Stomach (tissue), 9 donors: ENCODE data around the gene RLF. TPM values are rescaled to one million over a fixed set of nuclear protein-coding genes. Genes with fewer than 3 reads are reported as not detected.

ENCODE experiments used
- DNase-seq, 2 donors: peaks; one replicate each; pipeline versions ENCODE4 v3.0.0 to v3.0.0-alpha.2; 2013 to 2019
- H3K27ac ChIP-seq, 5 donors: fragments of 200-600 bp in 4 of 5; sonication (generic) in 4 of 5; one replicate each; pipeline ENCODE4 v1.5.1; 2013 to 2019; ENCODE audit warnings: mild to moderate bottlenecking in 1 of 5, moderate library complexity in 1 of 5
- H3K27me3 ChIP-seq, 3 donors: fragments of 200-600 bp; sonication (generic); one replicate each; pipeline ENCODE4 v1.5.1; 2017 to 2019; ENCODE audit warnings: mixed run types in 1 of 3
- H3K36me3 ChIP-seq, 4 donors: fragments of 200-600 bp; sonication (generic); 1 replicate in 3 of 4; 2 replicates in 1 of 4; pipeline ENCODE4 v1.5.1; 2016 to 2019
- H3K4me1 ChIP-seq, 4 donors: fragments of 200-600 bp; sonication (generic); one replicate each; pipeline ENCODE4 v1.5.1; 2016 to 2019
- H3K4me3 ChIP-seq, 4 donors: fragments of 200-600 bp; sonication (generic) in 3 of 4; one replicate each; pipeline ENCODE4 v1.5.1; 2016 to 2019; ENCODE audit warnings: mild to moderate bottlenecking in 1 of 4
- H3K9me3 ChIP-seq, 4 donors: fragments of 200-600 bp; sonication (generic); one replicate each; pipeline ENCODE4 v1.5.1; 2016 to 2019
- CTCF ChIP-seq, 7 experiments: fragments of 450-650 bp in 4 of 7; fragments of 200-600 bp in 3 of 7; sonication (generic) in 3 of 7; IDR thresholded peaks; one replicate each; pipeline ENCODE4 v1.5.1; 2016 to 2019; ENCODE audit warnings: antibody characterized with exemption in 7 of 7, control low read depth in 2 of 7, mild to moderate bottlenecking in 1 of 7
- EP300 ChIP-seq: sonication (generic); formaldehyde crosslinking; IDR thresholded peaks from one replicate; pipeline ENCODE4 v1.6.1; 2017; ENCODE audit warnings: antibody characterized with exemption
- POLR2A ChIP-seq, 4 donors: fragments of 450-650 bp; IDR thresholded peaks; one replicate each; pipeline ENCODE4 v1.6.1; 2016; ENCODE audit warnings: antibody characterized with exemption in 4 of 4, control low read depth in 2 of 4, mild to moderate bottlenecking in 1 of 4, moderate library complexity in 1 of 4
- POLR2AphosphoS5 ChIP-seq, 3 donors: sonication (generic); formaldehyde crosslinking; IDR thresholded peaks; one replicate each; pipeline ENCODE4 v1.6.1; 2016; ENCODE audit warnings: antibody characterized with exemption in 3 of 3
- WGBS, 5 donors: extraction: QIAGEN DNeasy Blood & Tissue Kit in 3 of 5; methylation state at CpG; one replicate each; pipeline versions ENCODE4 v1.1.5 to v1.1.7; 2013 to 2018; 5-methylcytosine and 5-hydroxymethylcytosine counted together
- intact Hi-C: fragments of 100-400 bp; cut with DNase I; formaldehyde crosslinking; loops from one replicate; pipeline ENCODE4 v1.15.1; 2023; ENCODE audit warnings: low total_unique reads
- polyA plus RNA-seq, 3 donors: library from polyadenylated mRNA; stranded (reverse); fragments of 200-250 nt; gene quantifications; one replicate each; pipeline ENCODE4 v1.2.3, GENCODE V29; 2013
- total RNA-seq, 5 donors: library from RNA; depleted of rRNA; stranded (reverse); fragments of >200 nt; gene quantifications; one replicate each; pipeline versions ENCODE4 v1.1.0 to v1.2.3, GENCODE V29; 2014 to 2016
- donor health status: healthy with polysubstance abuse.
- donor health status: Bipolar disorder and iron deficiency.
- donor health status: healthy.

Gene RLF
- total and polyA plus RNA-seq, 8 donors = 3.1 to 38.7 (median 14.6) TPM

- intact Hi-C loops = no loop called here
- 65 to 77% (median 68%) methylated on average over 3 of the region's 3 CpGs for WGBS, 5 donors
- TF ChIP-seq EP300 = no peak
- TF ChIP-seq CTCF (IDR thresholded peaks at IDR 0.05) = no peak
- no peak for TF ChIP-seq POLR2A (IDR thresholded peaks at IDR 0.05)
- no peak for TF ChIP-seq POLR2AphosphoS5 (IDR thresholded peaks at IDR 0.05)
- DNase-seq = no peak
- Histone ChIP-seq H3K9me3 (no peaks in the 10 kb centered on the region), H3K4me3 (no peak overlapping the region), H3K27me3 (no peaks in the 10 kb centered on the region), H3K4me1 (no peaks in the 10 kb centered on the region), H3K36me3 (peaks cover 0 to 57% (median 39%) of the 10 kb centered on the region in 4 donors), H3K27ac (no peak overlapping the region)
These were observed 61.0 kb downstream of the RLF start for GRCh38 chr1:40221977-40222772.

- H3K9me3 ChIP-seq = no peaks in the 10 kb centered on the region
- no peaks in the 10 kb centered on the region for H3K27me3 ChIP-seq
- H3K4me3 ChIP-seq = no peak overlapping the region
- intact Hi-C loops = no loop called here
- DNase-seq = no peak
- WGBS, 5 donors = 84 to 96% (median 87%) methylated on average over 6 of the region's 6 CpGs
- peaks cover 0 to 60% (median 53%) of the 10 kb centered on the region in 4 donors for H3K36me3 ChIP-seq
- no peaks in the 10 kb centered on the region for H3K4me1 ChIP-seq
- H3K27ac ChIP-seq = no peak overlapping the region
- TF ChIP-seq POLR2AphosphoS5 (IDR thresholded peaks at IDR 0.05) (no peak), POLR2A (IDR thresholded peaks at IDR 0.05) (no peak), CTCF (IDR thresholded peaks at IDR 0.05) (no peak), EP300 (no peak)
These were observed 62.9 kb downstream of the RLF start for GRCh38 chr1:40224040-40224439.

GRCh38 chr1:40226192-40226591 is 65.0 kb downstream of the RLF start:
- Histone ChIP-seq H3K27me3 (no peaks in the 10 kb centered on the region), H3K9me3 (no peaks in the 10 kb centered on the region), H3K4me3 (no peak overlapping the region), H3K36me3 (peaks cover 0 to 79% (median 69%) of the 10 kb centered on the region in 4 donors), H3K4me1 (no peaks in the 10 kb centered on the region), H3K27ac (no peak overlapping the region)
- WGBS, 5 donors = 76 to 96% (median 93%) methylated on average over 3 of the region's 3 CpGs
- DNase-seq = peak in 1 of 2 donors; percentile 2
- intact Hi-C loops = no loop called here
- TF ChIP-seq POLR2A (IDR thresholded peaks at IDR 0.05) (no peak), EP300 (no peak), CTCF (IDR thresholded peaks at IDR 0.05) (no peak), POLR2AphosphoS5 (IDR thresholded peaks at IDR 0.05) (no peak)

- Histone ChIP-seq H3K9me3 (no peaks in the 10 kb centered on the region), H3K27ac (no peak overlapping the region), H3K36me3 (peaks cover 30 to 96% (median 92%) of the 10 kb centered on the region in 4 donors), H3K4me1 (no peaks in the 10 kb centered on the region), H3K27me3 (no peaks in the 10 kb centered on the region), H3K4me3 (no peak overlapping the region)
- TF ChIP-seq POLR2A (IDR thresholded peaks at IDR 0.05) (no peak), EP300 (no peak), CTCF (IDR thresholded peaks at IDR 0.05) (no peak), POLR2AphosphoS5 (IDR thresholded peaks at IDR 0.05) (no peak)
- peak in 1 of 2 donors; percentile 44 for DNase-seq
- intact Hi-C loops = no loop called here
- 72 to 85% (median 84%) methylated on average over 4 of the region's 4 CpGs for WGBS, 5 donors
These were observed 71.3 kb downstream of the RLF start for GRCh38 chr1:40232444-40232843.
